GM12891 (cell line): ENCODE measurements around the gene GAGE10.

Experiments
- DNase-seq: peaks from one replicate; pipeline ENCODE4 v3.0.0; 2011; ENCODE audit warnings: low spot score; ENCODE audit not compliant: insufficient read length
- FAIRE-seq: peaks from 2 replicates; lab custom pipeline; 2011; peaks lifted over from hg19 to GRCh38; lab: Jason Lieb, UNC
- PAX5 ChIP-seq: IDR thresholded peaks from 2 replicates; pipeline ENCODE4 v1.6.1; 2011; ENCODE audit warnings: low read length, moderate library complexity, mild to moderate bottlenecking; ENCODE audit not compliant: insufficient read depth, severe bottlenecking
- POLR2A ChIP-seq: IDR thresholded peaks from 2 replicates; pipeline ENCODE4 v1.6.1; 2011; ENCODE audit warnings: low read depth, low read length, control low read depth
- POLR2AphosphoS5 ChIP-seq: IDR thresholded peaks from 2 replicates; pipeline ENCODE4 v1.6.1; 2011; ENCODE audit warnings: low read depth, low read length, control low read depth
- POU2F2 ChIP-seq: IDR thresholded peaks from 2 replicates; pipeline ENCODE4 v1.6.1; 2011; ENCODE audit warnings: low read depth, mild to moderate bottlenecking, control low read depth, low read length, moderate library complexity
- SPI1 ChIP-seq: IDR thresholded peaks from 2 replicates; pipeline ENCODE4 v1.6.1; 2011; ENCODE audit warnings: low read depth, low read length, control low read depth
- TAF1 ChIP-seq: IDR thresholded peaks from 2 replicates; pipeline ENCODE4 v1.6.1; 2011; ENCODE audit warnings: low read depth, low read length, control low read depth

GAGE10 gene

DNA sequence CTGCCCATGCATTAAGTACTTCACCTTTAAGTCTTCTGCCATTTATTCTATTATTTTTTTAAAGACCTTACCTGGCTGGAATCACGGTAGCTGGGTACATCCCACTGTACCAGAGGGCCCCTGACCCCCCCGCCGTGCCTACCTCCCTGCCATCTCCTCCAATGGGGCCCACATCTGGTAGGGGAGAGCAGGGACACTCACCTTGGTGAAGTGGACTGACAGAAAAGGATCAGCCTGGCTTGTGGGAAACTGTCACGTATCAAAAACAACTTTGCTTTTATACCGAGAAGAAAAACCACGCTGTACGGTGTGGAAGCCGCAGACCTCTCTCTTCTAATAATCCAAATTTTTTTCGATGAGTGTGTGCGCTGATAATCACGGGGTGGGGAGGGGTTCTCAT is 39.0 kb upstream of the GAGE10 start, which contains the start of gene FOXP3:
FOXP3 (minus strand) TSS at position 251 of the 400 bp plus-strand sequence. CDS start 6,205 bp downstream, outside the sequence.
- FAIRE-seq (no peak), DNase-seq (no peak)
- TF ChIP-seq POU2F2 (no peak), SPI1 (no peak), TAF1 (no peak), PAX5 (no peak), POLR2A (no peak), POLR2AphosphoS5 (no peak)

GRCh38 chrX:49266523-49267445 is 36.7 kb upstream of the GAGE10 start:
- DNase-seq: no peak
- TF ChIP-seq POLR2A: no peak
- no peak for TF ChIP-seq POU2F2
- no peak for TF ChIP-seq SPI1
- no peak for TF ChIP-seq TAF1
- no peak for TF ChIP-seq POLR2AphosphoS5
- no peak for FAIRE-seq

GRCh38 chrX:49268702-49269009 is 34.8 kb upstream of the GAGE10 start:
- no peak for DNase-seq
- FAIRE-seq: no peak
- TF ChIP-seq PAX5: no peak
- 0 out of 2 replicates have a peak, but pooled peaks have one; percentile 44 for TF ChIP-seq TAF1

GRCh38 chrX:49269010-49269766 is 34.3 kb upstream of the GAGE10 start:
- TF ChIP-seq PAX5 (no peak), POLR2AphosphoS5 (peak; percentile 55; the same call in 1 of the 2 replicates), SPI1 (no peak), POLR2A (peak; percentile 76), TAF1 (0 out of 2 replicates have a peak, but pooled peaks have one; percentile 24), POU2F2 (0 out of 2 replicates have a peak, but pooled peaks have one; percentile 8)
- FAIRE-seq (peak; percentile 95), DNase-seq (peak; percentile 69)

GRCh38 chrX:49269767-49270248 is 33.6 kb upstream of the GAGE10 start, which contains the start of gene PPP1R3F:
Gene PPP1R3F (plus strand): TSS chrX:49269793. CDS start chrX:49269870, 77 bp downstream.
- TF ChIP-seq POLR2A: no peak
- TF ChIP-seq POU2F2: no peak
- TF ChIP-seq POLR2AphosphoS5: no peak
- TF ChIP-seq PAX5: no peak
- no peak for TF ChIP-seq TAF1
- TF ChIP-seq SPI1: no peak
- DNase-seq (no peak), FAIRE-seq (no peak)

GRCh38 chrX:49270249-49270921 is 33.1 kb upstream of the GAGE10 start:
- no peak for DNase-seq
- TF ChIP-seq PAX5 (no peak), POU2F2 (no peak), POLR2AphosphoS5 (no peak), SPI1 (no peak), TAF1 (no peak), POLR2A (no peak)
- FAIRE-seq: no peak

GRCh38 chrX:49271341-49271740 is 32.1 kb upstream of the GAGE10 start:
- FAIRE-seq (no peak), DNase-seq (no peak)
- TF ChIP-seq TAF1 (no peak), POLR2A (no peak; the same call in 1 of the 2 replicates), SPI1 (no peak), PAX5 (no peak), POU2F2 (no peak), POLR2AphosphoS5 (no peak)

DNA sequence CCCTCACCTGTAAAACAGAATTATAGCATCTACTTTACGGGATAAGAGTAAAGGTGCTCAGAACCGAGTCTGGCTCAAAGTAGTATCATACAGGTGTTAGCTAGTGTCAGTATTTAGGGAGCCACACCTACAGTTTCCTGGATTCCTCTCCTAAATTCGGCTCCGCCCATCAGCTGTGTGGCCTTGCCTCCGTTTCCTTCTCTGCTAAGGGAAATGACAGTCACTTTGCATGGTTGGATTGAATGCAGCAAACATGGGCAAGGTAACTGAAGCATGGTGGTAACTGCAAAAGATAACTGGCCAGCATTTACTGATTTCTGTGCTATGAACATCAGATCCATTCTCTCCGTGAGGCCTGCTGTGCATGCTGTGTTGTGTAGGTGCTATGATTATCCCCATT is 31.0 kb upstream of the GAGE10 start:
- FAIRE-seq (no peak), DNase-seq (no peak)
- no peak for TF ChIP-seq POLR2A
- TF ChIP-seq POU2F2: no peak
- no peak for TF ChIP-seq POLR2AphosphoS5
- TF ChIP-seq PAX5: no peak
- TF ChIP-seq SPI1: no peak
- no peak for TF ChIP-seq TAF1

- DNase-seq (no peak), FAIRE-seq (no peak)
- no peak for TF ChIP-seq PAX5
- no peak for TF ChIP-seq POU2F2
- no peak for TF ChIP-seq TAF1
Measured at GRCh38 chrX:49273181-49273727, 30.2 kb upstream of the GAGE10 start.

GRCh38 chrX:49276207-49276606 is 27.2 kb upstream of the GAGE10 start:
- no peak for DNase-seq
- no peak for TF ChIP-seq POLR2A
- no peak for TF ChIP-seq POLR2AphosphoS5
- TF ChIP-seq SPI1: no peak
- no peak for FAIRE-seq
